Mesenchymal stem cell (in vitro differentiated cells and primary cell): ENCODE measurements around the gene SLC27A2.
A peak's percentile ranks its signal among the peaks of the same experiment; 100 is the strongest.

ENCODE experiments used
- DNase-seq: peaks from one replicate; pipeline ENCODE4 v3.0.0-alpha.2; 2013
- H2AFZ ChIP-seq: one replicate; pipeline ENCODE4 v1.6.1; 2013; ENCODE audit warnings: low read depth, mild to moderate bottlenecking, control low read depth, inconsistent platforms, low read length, moderate library complexity
- H2AK5ac ChIP-seq: 2 replicates; pipeline ENCODE4 v1.6.1; 2013; ENCODE audit warnings: low read length, moderate library complexity, mild to moderate bottlenecking, inconsistent platforms; ENCODE audit not compliant: severe bottlenecking
- H2BK120ac ChIP-seq: one replicate; pipeline ENCODE4 v1.6.1; 2013; ENCODE audit warnings: low read depth, mild to moderate bottlenecking, inconsistent platforms, low read length, moderate library complexity
- H2BK12ac ChIP-seq, 2 experiments: one replicate each; pipeline ENCODE4 v1.6.1; 2013; ENCODE audit warnings: inconsistent platforms in 2 of 2, low read length in 2 of 2, mild to moderate bottlenecking in 2 of 2, moderate library complexity in 2 of 2, control low read depth in 1 of 2
- H2BK15ac ChIP-seq: one replicate; pipeline ENCODE4 v1.6.1; 2013; ENCODE audit warnings: mild to moderate bottlenecking, low read depth, inconsistent platforms; ENCODE audit not compliant: poor library complexity, severe bottlenecking
- H2BK5ac ChIP-seq: 2 replicates; pipeline ENCODE4 v1.6.1; 2013; ENCODE audit warnings: low read depth, mild to moderate bottlenecking, low read length, control low read depth, inconsistent platforms; ENCODE audit not compliant: poor library complexity, severe bottlenecking
- H3K14ac ChIP-seq, 2 experiments: one replicate each; pipeline ENCODE4 v1.6.1; 2013; ENCODE audit warnings: inconsistent platforms in 2 of 2, low read length in 2 of 2, control low read depth in 1 of 2, mild to moderate bottlenecking in 1 of 2, moderate library complexity in 1 of 2
- H3K18ac ChIP-seq, 2 experiments: one replicate each; pipeline ENCODE4 v1.6.1; 2013; ENCODE audit warnings: inconsistent platforms in 2 of 2, low read length in 2 of 2, control low read depth in 1 of 2, low read depth in 1 of 2, mild to moderate bottlenecking in 1 of 2
- H3K23ac ChIP-seq, 2 experiments: one replicate each; pipeline ENCODE4 v1.6.1; 2013; ENCODE audit warnings: inconsistent platforms in 2 of 2, low read length in 2 of 2, mild to moderate bottlenecking in 2 of 2, moderate library complexity in 2 of 2, control low read depth in 1 of 2
- H3K27ac ChIP-seq: 2 replicates; pipeline ENCODE4 v1.5.1; 2013; ENCODE audit warnings: mild to moderate bottlenecking, moderate library complexity, low read length, control low read depth, inconsistent platforms; ENCODE audit not compliant: poor library complexity, severe bottlenecking
- H3K27me3 ChIP-seq, 2 experiments: 2 replicates each; pipeline versions ENCODE4 v1.6.1 to v1.7.0; 2013; ENCODE audit warnings: low read length in 2 of 2, mild to moderate bottlenecking in 2 of 2, moderate library complexity in 2 of 2, control low read depth in 1 of 2, inconsistent platforms in 1 of 2; ENCODE audit not compliant: control insufficient read depth in 1 of 2, insufficient read depth in 1 of 2
- H3K36me3 ChIP-seq, 2 experiments: 2 replicates each; pipeline versions ENCODE4 v1.6.1 to v1.7.0; 2013; ENCODE audit warnings: low read length in 2 of 2, control low read depth in 1 of 2, inconsistent platforms in 1 of 2, low read depth in 1 of 2, mild to moderate bottlenecking in 1 of 2; ENCODE audit not compliant: insufficient read depth in 2 of 2, control insufficient read depth in 1 of 2
- H3K4ac ChIP-seq, 2 experiments: one replicate each; pipeline ENCODE4 v1.6.1; 2013; ENCODE audit warnings: inconsistent platforms in 2 of 2, low read length in 2 of 2, mild to moderate bottlenecking in 2 of 2, moderate library complexity in 2 of 2, control low read depth in 1 of 2, low read depth in 1 of 2
- H3K4me1 ChIP-seq: 2 replicates; pipeline ENCODE4 v1.6.1; 2013; ENCODE audit warnings: low read depth, low read length, control low read depth; ENCODE audit not compliant: control insufficient read depth, insufficient read depth
- H3K4me2 ChIP-seq: 2 replicates; pipeline ENCODE4 v1.6.1; 2013; ENCODE audit warnings: low read length, mild to moderate bottlenecking, inconsistent platforms; ENCODE audit not compliant: poor library complexity, severe bottlenecking
- H3K4me3 ChIP-seq, 2 experiments: 2 replicates each; pipeline versions ENCODE4 v1.5.1 to v1.7.0; 2013; ENCODE audit warnings: low read length in 2 of 2, mild to moderate bottlenecking in 2 of 2, control low read depth in 1 of 2, low read depth in 1 of 2; ENCODE audit not compliant: insufficient read depth in 1 of 2
- H3K79me1 ChIP-seq: replicated peaks from 2 replicates; pipeline ENCODE4 v1.6.1; 2013; ENCODE audit warnings: mild to moderate bottlenecking, control low read depth, low read length, inconsistent platforms; ENCODE audit not compliant: poor library complexity, severe bottlenecking
- H3K9ac ChIP-seq: 2 replicates; pipeline ENCODE4 v1.7.0; 2013; ENCODE audit warnings: mild to moderate bottlenecking, low read length, moderate library complexity
- H3K9me3 ChIP-seq: 2 replicates; pipeline ENCODE4 v1.7.0; 2013; ENCODE audit warnings: mild to moderate bottlenecking, low read length; ENCODE audit not compliant: control insufficient read depth
- H4K8ac ChIP-seq: one replicate; pipeline ENCODE4 v1.6.1; 2013; ENCODE audit warnings: inconsistent platforms, mild to moderate bottlenecking, low read length, moderate library complexity
- H4K91ac ChIP-seq: one replicate; pipeline ENCODE4 v1.6.1; 2013; ENCODE audit warnings: mild to moderate bottlenecking, low read length, inconsistent platforms
- WGBS: methylation state at CpG from one replicate; pipeline ENCODE4 v1.1.7; 2013; ENCODE audit warnings: mixed read lengths; 5-methylcytosine and 5-hydroxymethylcytosine counted together

SLC27A2 gene

DNA sequence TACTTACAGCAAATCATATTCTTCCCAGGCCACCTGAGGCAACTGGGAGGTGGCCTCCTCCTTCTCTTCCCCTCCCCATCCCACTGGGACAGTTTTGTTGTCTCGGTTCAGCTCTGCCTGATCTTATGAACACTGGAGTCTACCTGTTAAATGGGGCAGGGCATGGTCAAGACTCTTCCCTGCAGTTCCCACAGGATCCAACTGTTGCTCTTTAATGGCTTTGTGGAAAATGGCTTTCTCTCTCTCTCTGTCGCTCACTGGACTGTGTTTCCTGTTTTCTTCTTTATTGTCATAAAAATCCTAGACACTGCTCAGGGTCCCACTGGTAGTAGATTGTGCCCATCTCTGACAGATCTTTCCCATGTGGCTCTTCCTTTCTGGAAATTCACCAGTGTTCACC lies 40.2 kb downstream of the SLC27A2 start:
- no peak overlapping the region for H3K4me3 ChIP-seq
- no peaks in the 10 kb centered on the region for H3K9me3 ChIP-seq
- no peak overlapping the region for H3K23ac ChIP-seq
- 88% methylated on average over 2 of the region's 2 CpGs for WGBS
- no peaks in the 10 kb centered on the region for H3K36me3 ChIP-seq
- DNase-seq, result no peak
- H3K27me3 ChIP-seq, result peaks cover 0 to 32% of the 10 kb centered on the region in 2 experiments
- H3K4me2 ChIP-seq, result no peak overlapping the region
- no peak overlapping the region for H3K18ac ChIP-seq
- no peak overlapping the region for H4K8ac ChIP-seq
- H2BK12ac ChIP-seq, result no peak overlapping the region
- no peak overlapping the region for H3K27ac ChIP-seq
- H3K4ac ChIP-seq, result no peak overlapping the region
- no peak overlapping the region for H4K91ac ChIP-seq
- no peak overlapping the region for H2AK5ac ChIP-seq
- H2BK120ac ChIP-seq, result no peak overlapping the region
- H3K79me1 ChIP-seq, result no peaks in the 10 kb centered on the region
- no peak overlapping the region for H3K14ac ChIP-seq
- H3K4me1 ChIP-seq, result peaks cover 1% of the 10 kb centered on the region
- no peak overlapping the region for H3K9ac ChIP-seq
- H2BK5ac ChIP-seq, result no peak overlapping the region
- no peak overlapping the region for H2BK15ac ChIP-seq
- H2AFZ ChIP-seq, result no peak overlapping the region

DNA sequence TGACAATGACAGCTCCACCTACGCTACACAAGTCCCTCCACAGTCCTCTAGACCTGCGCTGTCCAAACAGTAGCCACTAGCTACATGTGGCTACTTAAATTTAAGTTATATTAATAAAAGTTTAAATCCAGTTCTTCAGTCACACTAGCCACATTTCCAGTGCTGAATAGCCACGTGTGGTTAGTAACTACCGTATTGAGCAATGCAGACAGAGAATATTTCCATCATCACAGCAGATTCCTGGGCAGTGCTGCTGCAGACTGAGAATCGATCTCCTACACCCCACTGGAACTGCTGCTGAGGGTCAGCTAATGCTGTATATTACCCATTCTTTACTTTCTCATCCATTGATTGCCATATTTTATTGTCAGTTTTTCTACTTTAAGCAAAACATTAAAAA lies 42.6 kb downstream of the SLC27A2 start:
- Histone ChIP-seq H2BK120ac (no peak overlapping the region), H3K18ac (no peak overlapping the region), H3K9me3 (no peaks in the 10 kb centered on the region), H2AK5ac (no peak overlapping the region), H3K4me1 (peaks cover 1% of the 10 kb centered on the region), H3K27ac (no peak overlapping the region), H3K9ac (no peak overlapping the region), H2BK15ac (no peak overlapping the region), H3K4me2 (no peak overlapping the region), H2BK5ac (no peak overlapping the region), H3K4ac (no peak overlapping the region), H2BK12ac (no peak overlapping the region), H3K27me3 (peaks cover 0 to 32% of the 10 kb centered on the region in 2 experiments), H3K23ac (no peak overlapping the region), H3K4me3 (no peak overlapping the region), H3K36me3 (no peaks in the 10 kb centered on the region), H4K91ac (no peak overlapping the region), H3K79me1 (no peaks in the 10 kb centered on the region), H4K8ac (no peak overlapping the region), H3K14ac (no peak overlapping the region), H2AFZ (no peak overlapping the region)
- peak; percentile 17 for DNase-seq
- WGBS, result 86% methylated on average over 5 of the region's 5 CpGs

DNA sequence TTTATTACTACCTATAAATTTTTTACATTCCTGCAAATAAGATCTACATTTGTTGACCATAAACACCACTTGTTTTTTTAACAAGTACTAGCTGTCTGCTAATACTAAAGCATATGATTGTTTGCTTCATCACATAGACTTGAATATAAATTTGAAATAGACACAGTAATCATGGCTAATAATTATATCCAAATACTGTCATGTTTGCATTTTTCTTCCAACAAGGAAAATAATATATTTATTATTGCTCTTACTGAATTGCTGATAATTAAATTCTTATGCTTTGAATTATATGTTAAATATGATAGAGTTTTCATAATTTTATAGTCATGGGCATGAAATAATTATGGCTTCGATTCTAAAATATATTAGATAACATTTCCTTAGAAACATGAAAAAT lies 43.1 kb downstream of the SLC27A2 start:
- WGBS, result no CpG with 5 or more reads among the region's 1 CpG
- H4K8ac ChIP-seq, result no peak overlapping the region

DNA sequence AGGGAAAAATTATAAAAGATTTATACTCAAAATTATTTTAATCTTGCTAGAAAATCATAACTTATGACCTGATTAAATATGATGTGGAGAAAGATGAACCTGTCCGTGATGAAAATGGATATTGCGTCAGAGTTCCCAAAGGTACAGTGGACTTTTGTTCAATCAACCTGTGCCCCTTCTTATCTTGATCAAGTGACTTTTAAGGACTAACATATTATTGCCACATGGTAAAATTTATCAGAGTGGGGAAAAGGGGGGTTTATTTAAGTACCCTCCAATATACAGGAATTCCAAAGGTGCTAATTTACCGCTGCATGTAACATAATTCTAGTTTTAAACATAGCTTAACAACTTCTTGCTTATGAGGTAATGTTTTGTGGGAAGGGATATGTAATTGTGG lies 43.9 kb downstream of the SLC27A2 start:
- no peak overlapping the region for H3K14ac ChIP-seq
- peaks cover 1% of the 10 kb centered on the region for H3K4me1 ChIP-seq
- H3K18ac ChIP-seq, result no peak overlapping the region
- H4K91ac ChIP-seq, result no peak overlapping the region
- no peak overlapping the region for H2AFZ ChIP-seq
- no peak overlapping the region for H3K27ac ChIP-seq
- H3K4me3 ChIP-seq, result no peak overlapping the region
- WGBS, result no CpG with 5 or more reads among the region's 3 CpGs
- H3K4ac ChIP-seq, result no peak overlapping the region
- H3K23ac ChIP-seq, result no peak overlapping the region
- peaks cover 0 to 18% of the 10 kb centered on the region in 2 experiments for H3K27me3 ChIP-seq
- no peak overlapping the region for H2BK5ac ChIP-seq
- no peak for DNase-seq
- no peaks in the 10 kb centered on the region for H3K9me3 ChIP-seq
- H3K79me1 ChIP-seq, result no peaks in the 10 kb centered on the region
- H4K8ac ChIP-seq, result no peak overlapping the region
- no peak overlapping the region for H3K4me2 ChIP-seq
- H2BK120ac ChIP-seq, result no peak overlapping the region
- no peak overlapping the region for H3K9ac ChIP-seq
- H3K36me3 ChIP-seq, result no peaks in the 10 kb centered on the region
- H2AK5ac ChIP-seq, result no peak overlapping the region
- no peak overlapping the region for H2BK12ac ChIP-seq
- H2BK15ac ChIP-seq, result no peak overlapping the region

More for the DNA sequence above, 43.1 kb downstream of the SLC27A2 start:
- no peak overlapping the region for H2BK5ac ChIP-seq
- no peak for DNase-seq
- no peaks in the 10 kb centered on the region for H3K36me3 ChIP-seq
- no peaks in the 10 kb centered on the region for H3K79me1 ChIP-seq
- H3K27ac ChIP-seq, result no peak overlapping the region
- no peak overlapping the region for H2BK120ac ChIP-seq
- peaks cover 1% of the 10 kb centered on the region for H3K4me1 ChIP-seq
- H3K27me3 ChIP-seq, result peaks cover 0 to 27% of the 10 kb centered on the region in 2 experiments
- no peak overlapping the region for H4K91ac ChIP-seq
- H3K23ac ChIP-seq, result no peak overlapping the region
- no peak overlapping the region for H2AK5ac ChIP-seq
- H3K14ac ChIP-seq, result no peak overlapping the region
- H2BK12ac ChIP-seq, result no peak overlapping the region
- no peak overlapping the region for H3K4me3 ChIP-seq
- H3K9ac ChIP-seq, result no peak overlapping the region
- H3K18ac ChIP-seq, result no peak overlapping the region
- H2AFZ ChIP-seq, result no peak overlapping the region
- H3K4me2 ChIP-seq, result no peak overlapping the region
- no peak overlapping the region for H2BK15ac ChIP-seq
- no peak overlapping the region for H3K4ac ChIP-seq
- H3K9me3 ChIP-seq, result no peaks in the 10 kb centered on the region
